Mesenchymal stem cell (in vitro differentiated cells and primary cell): ENCODE data around the gene SYTL4.

ENCODE experiments used
- DNase-seq: peaks from one replicate; pipeline ENCODE4 v3.0.0-alpha.2; 2013
- H2AFZ ChIP-seq: one replicate; pipeline ENCODE4 v1.6.1; 2013; ENCODE audit warnings: low read depth, mild to moderate bottlenecking, control low read depth, inconsistent platforms, low read length, moderate library complexity
- H2AK5ac ChIP-seq: 2 replicates; pipeline ENCODE4 v1.6.1; 2013; ENCODE audit warnings: low read length, moderate library complexity, mild to moderate bottlenecking, inconsistent platforms; ENCODE audit not compliant: severe bottlenecking
- H2BK120ac ChIP-seq: one replicate; pipeline ENCODE4 v1.6.1; 2013; ENCODE audit warnings: low read depth, mild to moderate bottlenecking, inconsistent platforms, low read length, moderate library complexity
- H2BK12ac ChIP-seq, 2 experiments: one replicate each; pipeline ENCODE4 v1.6.1; 2013; ENCODE audit warnings: inconsistent platforms in 2 of 2, low read length in 2 of 2, mild to moderate bottlenecking in 2 of 2, moderate library complexity in 2 of 2, control low read depth in 1 of 2
- H2BK15ac ChIP-seq: one replicate; pipeline ENCODE4 v1.6.1; 2013; ENCODE audit warnings: mild to moderate bottlenecking, low read depth, inconsistent platforms; ENCODE audit not compliant: poor library complexity, severe bottlenecking
- H2BK5ac ChIP-seq: 2 replicates; pipeline ENCODE4 v1.6.1; 2013; ENCODE audit warnings: low read depth, mild to moderate bottlenecking, low read length, control low read depth, inconsistent platforms; ENCODE audit not compliant: poor library complexity, severe bottlenecking
- H3K14ac ChIP-seq, 2 experiments: one replicate each; pipeline ENCODE4 v1.6.1; 2013; ENCODE audit warnings: inconsistent platforms in 2 of 2, low read length in 2 of 2, control low read depth in 1 of 2, mild to moderate bottlenecking in 1 of 2, moderate library complexity in 1 of 2
- H3K18ac ChIP-seq, 2 experiments: one replicate each; pipeline ENCODE4 v1.6.1; 2013; ENCODE audit warnings: inconsistent platforms in 2 of 2, low read length in 2 of 2, control low read depth in 1 of 2, low read depth in 1 of 2, mild to moderate bottlenecking in 1 of 2
- H3K23ac ChIP-seq, 2 experiments: one replicate each; pipeline ENCODE4 v1.6.1; 2013; ENCODE audit warnings: inconsistent platforms in 2 of 2, low read length in 2 of 2, mild to moderate bottlenecking in 2 of 2, moderate library complexity in 2 of 2, control low read depth in 1 of 2
- H3K27ac ChIP-seq: 2 replicates; pipeline ENCODE4 v1.5.1; 2013; ENCODE audit warnings: mild to moderate bottlenecking, moderate library complexity, low read length, control low read depth, inconsistent platforms; ENCODE audit not compliant: poor library complexity, severe bottlenecking
- H3K27me3 ChIP-seq, 2 experiments: 2 replicates each; pipeline versions ENCODE4 v1.6.1 to v1.7.0; 2013; ENCODE audit warnings: low read length in 2 of 2, mild to moderate bottlenecking in 2 of 2, moderate library complexity in 2 of 2, control low read depth in 1 of 2, inconsistent platforms in 1 of 2; ENCODE audit not compliant: control insufficient read depth in 1 of 2, insufficient read depth in 1 of 2
- H3K36me3 ChIP-seq, 2 experiments: 2 replicates each; pipeline versions ENCODE4 v1.6.1 to v1.7.0; 2013; ENCODE audit warnings: low read length in 2 of 2, control low read depth in 1 of 2, inconsistent platforms in 1 of 2, low read depth in 1 of 2, mild to moderate bottlenecking in 1 of 2; ENCODE audit not compliant: insufficient read depth in 2 of 2, control insufficient read depth in 1 of 2
- H3K4ac ChIP-seq, 2 experiments: one replicate each; pipeline ENCODE4 v1.6.1; 2013; ENCODE audit warnings: inconsistent platforms in 2 of 2, low read length in 2 of 2, mild to moderate bottlenecking in 2 of 2, moderate library complexity in 2 of 2, control low read depth in 1 of 2, low read depth in 1 of 2
- H3K4me1 ChIP-seq: 2 replicates; pipeline ENCODE4 v1.6.1; 2013; ENCODE audit warnings: low read depth, low read length, control low read depth; ENCODE audit not compliant: control insufficient read depth, insufficient read depth
- H3K4me2 ChIP-seq: 2 replicates; pipeline ENCODE4 v1.6.1; 2013; ENCODE audit warnings: low read length, mild to moderate bottlenecking, inconsistent platforms; ENCODE audit not compliant: poor library complexity, severe bottlenecking
- H3K4me3 ChIP-seq, 2 experiments: 2 replicates each; pipeline versions ENCODE4 v1.5.1 to v1.7.0; 2013; ENCODE audit warnings: low read length in 2 of 2, mild to moderate bottlenecking in 2 of 2, control low read depth in 1 of 2, low read depth in 1 of 2; ENCODE audit not compliant: insufficient read depth in 1 of 2
- H3K79me1 ChIP-seq: replicated peaks from 2 replicates; pipeline ENCODE4 v1.6.1; 2013; ENCODE audit warnings: mild to moderate bottlenecking, control low read depth, low read length, inconsistent platforms; ENCODE audit not compliant: poor library complexity, severe bottlenecking
- H3K9ac ChIP-seq: 2 replicates; pipeline ENCODE4 v1.7.0; 2013; ENCODE audit warnings: mild to moderate bottlenecking, low read length, moderate library complexity
- H3K9me3 ChIP-seq: 2 replicates; pipeline ENCODE4 v1.7.0; 2013; ENCODE audit warnings: mild to moderate bottlenecking, low read length; ENCODE audit not compliant: control insufficient read depth
- H4K8ac ChIP-seq: one replicate; pipeline ENCODE4 v1.6.1; 2013; ENCODE audit warnings: inconsistent platforms, mild to moderate bottlenecking, low read length, moderate library complexity
- H4K91ac ChIP-seq: one replicate; pipeline ENCODE4 v1.6.1; 2013; ENCODE audit warnings: mild to moderate bottlenecking, low read length, inconsistent platforms
- WGBS: methylation state at CpG from one replicate; pipeline ENCODE4 v1.1.7; 2013; ENCODE audit warnings: mixed read lengths; 5-methylcytosine and 5-hydroxymethylcytosine counted together

SYTL4 gene

GRCh38 chrX:100720301-100720700, 11.6 kb downstream of the SYTL4 start:
- Histone ChIP-seq H2AK5ac (no peak overlapping the region), H3K23ac (no peak overlapping the region), H3K4ac (no peak overlapping the region), H4K8ac (no peak overlapping the region), H2BK120ac (no peak overlapping the region), H3K9ac (peak overlapping the region; percentile 26), H3K79me1 (peaks cover 1% of the 10 kb centered on the region), H2BK15ac (no peak overlapping the region), H3K36me3 (no peaks in the 10 kb centered on the region), H4K91ac (no peak overlapping the region), H3K14ac (no peak overlapping the region), H2BK12ac (no peak overlapping the region), H2AFZ (no peak overlapping the region), H3K4me3 (peak overlapping the region in 1 of 2 experiments; percentile 47), H3K27me3 (peaks cover 0 to 18% of the 10 kb centered on the region in 2 experiments), H3K18ac (no peak overlapping the region), H3K27ac (peak overlapping the region; percentile 49), H3K9me3 (no peaks in the 10 kb centered on the region), H2BK5ac (no peak overlapping the region), H3K4me2 (no peak overlapping the region), H3K4me1 (peaks cover 4% of the 10 kb centered on the region)
- 68% methylated on average over 2 of the region's 2 CpGs for WGBS
- DNase-seq: no peak

DNA sequence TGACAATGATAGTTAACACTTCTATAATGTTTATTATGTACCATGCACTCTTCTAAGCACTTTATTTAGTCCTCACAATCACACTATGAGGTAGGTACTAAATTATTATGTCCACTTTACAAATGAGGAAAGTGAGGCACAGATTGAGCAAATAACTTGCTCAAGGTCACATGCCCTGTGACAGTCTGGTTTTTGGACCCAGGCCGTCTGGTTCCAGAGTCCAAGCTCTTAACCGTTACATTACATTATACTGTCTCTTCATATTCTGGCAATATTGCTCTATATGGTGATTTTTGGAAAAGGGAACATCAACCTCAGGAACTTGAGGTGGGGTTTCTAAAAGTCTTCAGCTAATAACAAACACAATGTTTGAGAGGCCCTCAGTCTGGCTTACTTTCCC, 12.8 kb downstream of the SYTL4 start:
- Histone ChIP-seq H3K9ac (no peak overlapping the region), H4K91ac (no peak overlapping the region), H3K9me3 (no peaks in the 10 kb centered on the region), H4K8ac (no peak overlapping the region), H2AK5ac (no peak overlapping the region), H2BK15ac (no peak overlapping the region), H3K36me3 (no peaks in the 10 kb centered on the region), H2BK120ac (no peak overlapping the region), H2AFZ (no peak overlapping the region), H3K79me1 (peaks cover 1% of the 10 kb centered on the region), H3K18ac (no peak overlapping the region), H3K27me3 (peaks cover 0 to 18% of the 10 kb centered on the region in 2 experiments), H3K4me2 (no peak overlapping the region), H3K27ac (no peak overlapping the region), H3K23ac (no peak overlapping the region), H2BK5ac (no peak overlapping the region), H3K4ac (no peak overlapping the region), H3K14ac (no peak overlapping the region), H3K4me1 (peaks cover 4% of the 10 kb centered on the region), H2BK12ac (no peak overlapping the region), H3K4me3 (no peak overlapping the region)
- DNase-seq: no peak
- no CpG with 5 or more reads among the region's 2 CpGs for WGBS

GRCh38 chrX:100717363-100717762, 14.6 kb downstream of the SYTL4 start:
- H3K23ac ChIP-seq: no peak overlapping the region
- H3K14ac ChIP-seq: no peak overlapping the region
- H3K9me3 ChIP-seq: no peaks in the 10 kb centered on the region
- no peak overlapping the region for H3K27ac ChIP-seq
- H3K36me3 ChIP-seq: no peaks in the 10 kb centered on the region
- no peak for DNase-seq
- no peak overlapping the region for H2BK12ac ChIP-seq
- no peak overlapping the region for H4K91ac ChIP-seq
- peaks cover 1% of the 10 kb centered on the region for H3K79me1 ChIP-seq
- no peak overlapping the region for H3K9ac ChIP-seq
- no peak overlapping the region for H2AFZ ChIP-seq
- 98% methylated on average over 8 of the region's 8 CpGs for WGBS
- H2AK5ac ChIP-seq: no peak overlapping the region
- H4K8ac ChIP-seq: no peak overlapping the region
- H2BK15ac ChIP-seq: no peak overlapping the region
- no peak overlapping the region for H3K4me2 ChIP-seq
- no peak overlapping the region for H2BK120ac ChIP-seq
- H3K27me3 ChIP-seq: peaks cover 0 to 18% of the 10 kb centered on the region in 2 experiments
- peaks cover 1% of the 10 kb centered on the region for H3K4me1 ChIP-seq
- H3K18ac ChIP-seq: no peak overlapping the region
- no peak overlapping the region for H3K4me3 ChIP-seq
- H3K4ac ChIP-seq: no peak overlapping the region
- no peak overlapping the region for H2BK5ac ChIP-seq

GRCh38 chrX:100710816-100711215, 21.1 kb downstream of the SYTL4 start:
- no peak overlapping the region for H2BK120ac ChIP-seq

More at GRCh38 chrX:100710816-100711215, 21.1 kb downstream of the SYTL4 start:
- Histone ChIP-seq H2BK15ac (no peak overlapping the region), H2AFZ (no peak overlapping the region), H3K14ac (no peak overlapping the region), H3K36me3 (no peaks in the 10 kb centered on the region), H3K27ac (no peak overlapping the region), H4K8ac (no peak overlapping the region), H3K18ac (no peak overlapping the region), H3K79me1 (no peaks in the 10 kb centered on the region), H2BK12ac (no peak overlapping the region), H3K9ac (no peak overlapping the region), H3K4me1 (no peaks in the 10 kb centered on the region), H3K4me2 (no peak overlapping the region), H2AK5ac (no peak overlapping the region), H3K4ac (no peak overlapping the region), H4K91ac (no peak overlapping the region), H2BK5ac (no peak overlapping the region), H3K4me3 (no peak overlapping the region), H3K23ac (no peak overlapping the region), H3K27me3 (peaks cover 0 to 3% of the 10 kb centered on the region in 2 experiments), H3K9me3 (no peaks in the 10 kb centered on the region)
- DNase-seq: no peak
- WGBS: 46% methylated on average over 3 of the region's 3 CpGs
